ENCODE results near the gene FOXO1. TPM values are rescaled to one million over a fixed set of nuclear protein-coding genes. Genes with fewer than 3 reads are reported as not detected.

FOXO1 gene
- total RNA-seq, 1 experiment from 2014 or later, result 3.9 TPM

- no peak for DNase-seq (ENCODE audit: extremely low read depth, low read depth)
Observed at GRCh38 chr13:40517486-40518480, 148.7 kb downstream of the FOXO1 start.

- DNase-seq (ENCODE audit: extremely low read depth, low read depth), result no peak
Observed at GRCh38 chr13:40515702-40516101, 150.7 kb downstream of the FOXO1 start.

GRCh38 chr13:40514802-40515201, 151.6 kb downstream of the FOXO1 start:
- DNase-seq (ENCODE audit: extremely low read depth, low read depth), result no peak

GRCh38 chr13:40509876-40510275, 156.6 kb downstream of the FOXO1 start:
- DNase-seq (ENCODE audit: extremely low read depth, low read depth), result no peak

- DNase-seq (ENCODE audit: extremely low read depth, low read depth), result no peak
Observed at GRCh38 chr13:40508767-40509342, 157.6 kb downstream of the FOXO1 start.

- no peak for DNase-seq (ENCODE audit: extremely low read depth, low read depth)
Observed at GRCh38 chr13:40508127-40508526, 158.3 kb downstream of the FOXO1 start.

- no peak for DNase-seq (ENCODE audit: extremely low read depth, low read depth)
Observed at GRCh38 chr13:40506592-40507446, 159.6 kb downstream of the FOXO1 start.

Other genes with a start within 250 kb of the FOXO1 start
- gene MRPS31, start 104.5 kb upstream of the FOXO1 start, total RNA-seq (2014; rRNA removed; shearing (Covaris generic)), result 35.2 and 35.6 TPM in 2 replicates
- gene SLC25A15, start 123.0 kb upstream of the FOXO1 start, total RNA-seq (2014; rRNA removed; shearing (Covaris generic)), result 53.3 and 53.6 TPM in 2 replicates